Kasumi-1 (cell line): ENCODE measurements around the gene SFTPB.
"Not testable (repeated sequence)": the region's sequence is repeated elsewhere in the genome, so short reads cannot be mapped to it uniquely, and the experiment has no call there.

Source experiments
- DNase-seq, 2 experiments: peaks; one replicate each; lab custom pipeline; 2025; lab: John Stamatoyannopoulos, UW

SFTPB gene

DNA sequence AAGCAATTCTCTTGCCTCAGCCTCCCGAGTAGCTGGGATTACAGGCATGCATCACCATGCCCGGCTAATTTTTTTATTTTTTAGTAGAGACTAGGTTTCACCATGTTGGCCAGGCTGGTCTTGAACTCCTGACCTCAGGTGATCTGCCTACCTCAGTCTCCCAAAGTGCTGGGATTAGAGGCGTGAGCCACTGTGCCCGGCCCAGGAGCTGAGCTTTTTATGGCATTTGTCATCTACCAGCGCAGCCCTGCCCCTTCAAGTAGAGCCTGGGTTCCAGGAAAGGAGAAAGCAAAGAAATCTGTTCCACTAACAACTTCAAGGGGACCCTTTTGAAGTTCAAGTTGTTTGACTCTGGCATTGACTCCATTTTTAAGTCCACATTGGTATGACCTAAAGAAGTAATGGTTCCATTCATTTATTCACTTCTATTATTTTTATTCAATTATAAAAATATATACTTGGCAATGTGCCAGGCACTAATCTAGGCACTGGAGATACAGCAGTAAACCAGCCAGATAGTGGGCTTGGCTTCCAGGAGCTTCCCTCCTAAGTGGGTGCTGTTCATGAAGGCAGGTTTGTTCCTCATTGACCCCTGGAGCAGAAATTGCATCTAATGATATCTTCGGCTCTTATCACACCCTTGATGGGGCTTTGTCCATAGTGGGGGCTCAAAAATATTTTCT, 8.0 kb upstream of the SFTPB start:
- DNase-seq, result no peak

DNA sequence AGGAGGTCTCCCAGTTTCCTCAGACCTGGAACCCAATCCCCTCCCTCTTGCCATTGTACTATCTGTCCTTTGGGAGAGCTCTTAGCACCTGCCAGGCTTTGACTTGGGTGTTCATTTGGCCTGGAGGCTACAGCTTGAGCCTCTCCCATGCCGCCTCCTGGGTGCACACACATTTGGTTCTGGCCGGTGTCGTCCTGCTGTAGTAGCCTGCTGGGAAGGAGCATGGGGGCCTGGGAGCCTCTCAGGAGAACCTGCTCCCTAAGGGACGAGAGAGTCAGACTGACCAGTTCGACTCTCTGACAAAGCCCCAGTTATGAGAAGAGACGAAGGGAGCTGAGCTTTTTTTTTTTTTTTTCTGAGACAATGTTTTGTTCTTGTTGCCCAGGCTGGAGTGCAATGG, 7.4 kb upstream of the SFTPB start:
- no peak for DNase-seq

DNA sequence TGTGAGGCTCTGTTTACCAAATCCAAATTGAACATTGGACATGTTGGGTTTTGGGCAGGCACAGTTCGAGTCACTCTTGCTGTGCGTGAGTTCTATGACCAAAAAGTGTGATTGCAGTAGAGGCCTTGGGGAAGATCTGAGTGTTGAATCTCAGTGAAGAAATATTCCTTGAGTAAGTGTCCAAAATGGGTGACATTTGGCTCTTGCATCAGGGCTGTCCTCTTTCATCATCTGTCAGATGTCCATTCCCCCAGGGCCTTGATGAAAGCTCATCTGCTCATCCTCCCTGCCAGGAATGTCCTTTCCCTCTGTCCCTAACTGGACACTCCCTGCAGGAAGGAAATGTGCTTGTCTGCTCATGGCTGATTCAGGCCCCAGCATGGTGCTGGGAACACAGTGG, 6.4 kb upstream of the SFTPB start:
- no peak for DNase-seq

DNA sequence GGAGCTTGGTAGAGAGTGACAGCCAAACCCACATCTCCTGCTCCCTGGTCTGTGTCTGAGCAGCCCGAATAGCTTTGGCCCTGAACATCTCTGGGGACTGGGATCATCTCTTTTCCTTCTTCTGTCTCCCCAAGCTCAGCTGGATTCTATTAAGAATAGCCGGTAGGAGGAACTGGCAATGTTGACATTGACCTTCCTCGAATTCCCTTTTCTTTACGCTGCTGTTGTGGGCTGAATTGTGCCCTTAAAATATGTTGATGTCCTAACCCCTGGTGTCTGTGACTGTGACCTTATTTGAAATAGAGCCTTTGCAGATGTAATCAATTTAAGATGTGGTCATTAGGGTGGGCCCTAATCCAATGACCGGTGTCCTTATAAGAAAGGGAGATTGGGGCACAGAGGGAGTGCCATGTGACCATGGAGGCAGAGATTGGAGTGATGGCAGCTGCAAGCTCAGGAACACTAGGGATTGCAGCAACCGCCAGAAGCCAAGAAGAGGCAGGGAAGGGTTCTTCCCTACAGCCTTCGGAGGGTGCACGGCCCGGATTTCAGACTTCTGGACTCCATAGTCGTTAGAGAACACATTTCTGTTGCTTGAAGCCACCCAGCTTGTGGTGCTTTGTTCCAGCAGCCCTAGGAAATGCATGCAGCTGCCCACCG, 5.8 kb upstream of the SFTPB start:
- no peak for DNase-seq

DNA sequence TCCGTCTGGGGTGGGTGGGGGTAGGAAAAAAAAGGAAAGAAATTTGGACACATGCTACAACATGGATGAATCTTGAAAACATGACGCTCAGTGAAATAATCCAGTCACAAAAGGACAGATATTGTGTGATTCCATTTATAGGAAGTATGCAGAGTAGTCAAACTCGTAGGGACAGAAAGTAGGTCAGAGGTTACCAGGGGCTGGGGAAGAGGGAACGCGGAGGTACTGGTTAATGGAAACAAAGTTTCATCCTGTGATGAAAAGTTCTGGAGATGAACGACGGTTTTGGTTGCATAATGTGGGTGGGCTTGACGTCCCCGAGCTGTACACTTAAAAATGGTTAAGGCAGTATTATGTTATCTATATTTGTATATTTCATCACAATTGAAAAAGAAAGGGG, 4.5 kb upstream of the SFTPB start:
- DNase-seq, result no peak

DNA sequence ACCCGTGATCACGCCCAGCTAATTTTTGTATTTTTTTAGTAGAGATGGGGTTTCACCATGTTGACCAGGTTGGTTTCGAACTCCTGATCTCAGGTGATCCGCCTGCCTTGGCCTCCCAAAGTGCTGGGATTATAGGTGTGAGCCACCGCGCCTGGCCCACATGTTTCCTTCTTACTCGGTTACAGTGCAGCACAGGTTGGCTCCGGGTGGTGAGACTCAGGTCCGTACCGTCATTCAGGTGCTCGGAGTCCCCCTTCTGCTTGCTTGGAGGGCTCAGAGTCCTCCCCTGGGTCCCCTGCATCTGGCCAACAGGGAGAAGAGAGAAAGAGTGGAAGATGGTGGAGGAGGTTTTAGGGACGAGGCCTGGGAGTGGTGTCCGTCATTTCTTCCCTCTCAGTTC, 2.4 kb upstream of the SFTPB start:
- DNase-seq, result not testable (repeated sequence)

DNA sequence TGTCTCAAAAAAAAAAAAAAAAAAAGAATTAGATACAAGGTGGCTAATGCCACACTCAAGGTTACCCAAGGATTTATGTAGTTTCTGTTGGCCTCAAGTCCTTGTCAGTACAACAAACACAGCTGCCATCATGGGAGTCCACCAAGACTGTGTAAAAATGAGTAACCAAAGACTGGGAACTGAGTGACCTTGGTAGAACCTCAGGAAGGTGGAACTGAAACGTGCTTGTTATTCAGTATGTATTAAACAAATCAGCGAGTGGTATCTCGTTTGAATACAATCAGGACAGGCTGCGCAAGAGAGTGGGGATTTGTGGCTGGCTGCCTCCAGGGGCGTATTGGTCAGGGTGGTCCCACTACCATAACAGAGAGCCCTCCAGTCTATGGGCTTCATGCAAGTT, 1.6 kb upstream of the SFTPB start:
- no peak for DNase-seq

DNA sequence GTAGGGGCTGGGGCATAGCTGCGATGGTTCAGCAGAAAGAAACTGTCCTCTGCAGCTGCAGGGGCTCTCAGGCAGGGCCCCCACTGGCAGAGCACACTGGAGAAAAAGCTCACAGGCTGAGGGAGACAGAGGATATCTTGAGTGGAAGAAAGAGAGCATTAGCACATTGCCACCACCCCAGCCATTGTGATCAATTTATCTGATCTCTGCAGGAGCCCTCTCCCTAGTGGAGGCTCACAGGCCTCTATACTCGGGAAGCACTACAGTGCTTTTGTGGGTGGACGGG, 801 bp upstream of the SFTPB start:
- DNase-seq, result no peak

DNA sequence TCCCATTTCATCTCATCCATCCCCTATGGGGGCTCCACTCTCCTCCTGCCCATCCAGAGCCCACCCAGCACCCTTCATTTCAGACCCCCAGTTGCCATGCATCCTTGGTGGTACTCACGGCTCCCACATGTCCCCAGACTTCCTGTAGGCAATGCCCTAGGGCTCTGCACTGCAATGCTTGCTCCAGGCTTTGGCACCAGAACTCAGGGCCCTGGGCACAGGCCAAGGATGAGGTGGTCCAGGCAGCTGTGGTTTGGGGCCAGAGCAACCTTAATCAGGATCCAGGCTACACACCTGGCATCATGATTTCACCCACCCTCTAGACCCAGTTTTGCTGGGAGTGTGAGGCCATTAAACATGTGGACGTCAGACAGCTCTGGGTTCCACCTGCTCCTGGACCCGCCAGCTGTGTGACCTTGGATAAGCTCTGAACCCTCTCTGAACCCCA, 414 bp downstream of the SFTPB start:
- DNase-seq, result no peak

DNA sequence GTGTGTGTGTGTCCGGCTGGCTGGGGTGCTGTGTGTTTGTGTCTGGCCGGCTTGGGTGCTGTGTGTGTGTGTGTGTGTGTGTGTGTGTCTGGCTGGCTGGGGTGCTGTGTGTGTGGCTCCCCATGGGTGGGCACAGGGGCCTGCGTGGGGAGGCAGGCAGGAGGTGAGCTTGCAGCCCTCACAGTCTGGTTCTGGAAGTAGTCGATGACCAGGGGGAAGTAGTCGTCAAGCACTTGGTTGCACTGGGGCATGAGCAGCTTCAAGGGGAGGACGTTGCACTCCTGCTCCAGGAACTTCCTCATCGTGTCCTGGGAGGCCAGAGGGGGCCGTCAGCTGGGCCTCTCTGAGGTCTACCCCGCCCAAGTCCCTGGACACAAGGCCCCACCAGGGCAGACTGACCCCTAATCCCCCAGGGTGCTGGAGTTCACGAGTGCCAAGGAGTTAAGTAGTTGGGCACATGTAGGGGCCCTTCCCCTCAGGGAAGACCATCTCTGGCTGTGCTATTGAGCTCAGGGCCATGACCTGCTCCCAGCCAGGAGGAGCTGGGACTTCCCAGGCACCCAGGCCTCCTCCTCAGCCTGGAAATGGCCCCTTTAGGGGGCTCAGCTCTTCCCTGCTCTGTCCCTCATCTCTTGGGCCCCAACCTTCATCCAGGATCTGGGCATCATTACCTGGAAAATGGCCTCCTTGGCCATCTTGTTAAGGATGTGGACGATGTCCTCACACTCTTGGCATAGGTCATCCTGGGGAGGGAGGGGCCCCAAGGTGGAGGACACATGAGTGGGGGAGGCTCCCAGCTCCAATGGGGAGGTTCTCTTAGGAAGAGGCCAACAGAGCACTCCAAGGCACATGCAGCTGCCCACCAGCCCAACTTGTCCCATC, 1.3 kb downstream of the SFTPB start:
- DNase-seq, result no peak

DNA sequence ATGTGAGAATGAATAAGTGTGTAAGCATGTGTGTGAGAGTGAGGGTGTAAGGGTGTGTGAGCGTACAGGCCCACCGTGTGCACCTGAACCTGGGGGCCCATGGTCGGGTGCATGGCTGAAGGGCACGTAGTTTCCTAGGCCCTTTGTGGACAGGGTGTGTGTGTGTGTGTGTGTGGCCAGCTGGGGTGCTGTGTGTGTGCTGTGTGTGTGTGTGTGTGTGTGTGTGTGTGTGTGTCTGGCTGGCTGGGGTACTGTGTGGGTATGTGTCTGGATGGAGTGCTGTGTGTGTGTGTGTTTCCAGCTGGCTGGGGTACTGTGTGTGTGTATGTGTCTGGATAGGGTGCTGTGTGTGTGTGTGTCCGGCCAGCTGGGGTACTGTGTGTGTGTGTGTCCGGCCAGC, 2.0 kb downstream of the SFTPB start:
- DNase-seq, result no peak

DNA sequence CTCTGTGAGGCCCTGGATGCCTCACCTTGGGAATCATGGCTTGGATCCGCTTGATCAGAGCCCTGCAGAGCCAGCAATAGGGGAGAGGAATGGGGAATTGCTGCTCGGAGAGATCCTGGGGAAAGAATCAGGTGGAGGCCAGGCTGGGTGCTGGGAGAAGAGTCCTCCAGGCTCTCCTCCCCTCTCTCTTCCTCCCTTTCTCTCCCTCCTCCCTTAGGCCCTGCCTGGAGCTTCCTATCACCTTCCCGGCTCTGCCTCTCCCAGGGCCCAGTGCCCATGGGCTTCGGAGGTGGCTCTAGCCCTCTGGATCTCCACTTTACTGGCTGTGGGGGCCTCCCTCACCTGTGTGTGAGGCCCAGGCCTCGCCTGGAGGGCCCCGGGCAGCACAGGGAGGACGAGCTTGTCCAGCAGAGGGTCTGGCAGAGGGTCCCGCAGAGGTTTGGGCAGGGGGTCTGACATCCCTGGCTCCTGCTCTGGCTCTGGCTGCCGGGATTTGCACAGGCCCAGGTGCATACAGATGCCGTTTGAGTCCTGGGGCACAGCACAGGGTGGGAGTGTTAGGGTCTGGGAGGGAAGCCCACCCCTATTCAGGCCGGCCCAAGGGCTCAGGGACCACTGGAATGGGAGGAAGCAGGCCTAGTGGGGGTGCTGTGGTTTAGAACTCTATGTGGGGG, 2.6 kb downstream of the SFTPB start:
- no peak for DNase-seq

DNA sequence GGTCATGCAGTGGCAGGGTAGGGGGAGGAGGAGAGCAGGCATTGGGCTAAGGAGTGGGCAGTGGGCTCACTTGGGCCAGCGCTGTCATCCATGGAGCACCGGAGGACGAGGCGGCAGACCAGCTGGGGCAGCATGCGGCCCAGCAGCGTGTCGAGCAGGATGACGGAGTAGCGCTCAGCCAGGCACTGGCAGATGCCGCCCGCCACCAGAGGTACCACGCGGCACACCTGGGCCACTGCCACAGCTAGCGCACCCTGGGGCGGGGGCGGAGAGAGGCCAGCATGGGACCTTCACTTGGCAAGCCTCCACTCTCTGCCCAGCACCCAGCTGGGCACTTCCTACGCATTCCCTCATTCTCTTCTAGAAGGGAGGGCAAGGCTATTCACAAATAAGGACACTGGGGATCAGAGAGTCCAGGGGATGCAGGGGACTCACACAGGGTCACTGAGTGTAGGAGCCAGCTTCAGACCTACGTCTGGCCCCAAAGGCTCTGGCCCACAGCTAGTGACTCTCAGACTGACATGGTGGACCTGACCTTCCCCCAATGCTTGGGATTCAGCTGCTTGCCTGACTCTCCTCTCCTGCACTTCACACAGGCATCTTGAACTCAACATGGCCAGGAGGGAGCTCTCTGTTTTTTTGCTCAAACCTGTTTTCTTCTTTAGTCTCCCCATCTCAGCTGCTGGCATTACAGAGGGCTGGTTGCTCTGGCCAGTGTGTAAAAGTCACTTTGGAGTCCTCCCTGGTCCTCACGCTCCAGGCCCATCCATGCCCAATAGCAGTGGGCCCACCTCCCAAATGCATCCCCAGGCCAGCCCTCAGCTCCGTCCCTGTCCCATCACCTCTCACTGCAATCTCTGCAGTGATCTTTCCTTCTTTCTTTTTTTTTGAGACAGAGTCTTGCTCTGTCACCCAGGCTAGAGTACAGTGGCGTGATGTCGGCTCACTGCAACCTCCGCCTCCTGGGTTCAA, 4.1 kb downstream of the SFTPB start:
- no peak for DNase-seq

DNA sequence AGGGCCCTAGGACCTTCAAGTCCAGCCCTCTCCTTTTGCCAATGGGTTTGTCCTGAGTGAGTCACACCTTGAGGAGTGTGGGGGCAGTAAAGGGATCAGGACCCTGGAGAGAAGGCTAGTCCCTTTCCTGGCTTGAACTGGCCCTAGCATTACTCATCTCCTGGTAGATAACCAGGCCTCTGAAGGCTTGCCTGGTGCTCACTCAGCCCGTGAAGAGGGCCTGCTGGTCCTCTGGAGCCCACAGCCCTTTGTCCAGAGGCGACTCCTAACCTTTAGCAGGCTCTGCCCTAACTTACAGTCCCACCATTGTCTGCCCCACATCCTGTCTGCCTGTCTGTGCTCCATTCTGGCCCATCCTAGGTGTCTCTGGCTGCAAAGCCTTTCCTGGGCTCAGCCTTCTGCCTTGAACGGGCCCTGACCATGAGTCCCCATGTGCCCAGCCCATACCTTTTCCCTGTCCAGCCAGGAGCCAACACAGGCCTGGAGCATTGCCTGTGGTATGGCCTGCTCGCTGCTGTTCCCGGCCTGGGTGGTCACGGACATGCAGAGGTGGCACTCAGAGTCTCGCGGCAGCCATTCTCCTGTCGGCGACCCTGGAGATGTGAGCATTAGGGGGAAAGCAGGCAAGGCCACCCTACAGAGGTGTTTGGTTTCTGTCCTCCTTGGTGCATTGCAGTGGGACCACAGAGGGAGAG, 5.0 kb downstream of the SFTPB start:
- no peak for DNase-seq

DNA sequence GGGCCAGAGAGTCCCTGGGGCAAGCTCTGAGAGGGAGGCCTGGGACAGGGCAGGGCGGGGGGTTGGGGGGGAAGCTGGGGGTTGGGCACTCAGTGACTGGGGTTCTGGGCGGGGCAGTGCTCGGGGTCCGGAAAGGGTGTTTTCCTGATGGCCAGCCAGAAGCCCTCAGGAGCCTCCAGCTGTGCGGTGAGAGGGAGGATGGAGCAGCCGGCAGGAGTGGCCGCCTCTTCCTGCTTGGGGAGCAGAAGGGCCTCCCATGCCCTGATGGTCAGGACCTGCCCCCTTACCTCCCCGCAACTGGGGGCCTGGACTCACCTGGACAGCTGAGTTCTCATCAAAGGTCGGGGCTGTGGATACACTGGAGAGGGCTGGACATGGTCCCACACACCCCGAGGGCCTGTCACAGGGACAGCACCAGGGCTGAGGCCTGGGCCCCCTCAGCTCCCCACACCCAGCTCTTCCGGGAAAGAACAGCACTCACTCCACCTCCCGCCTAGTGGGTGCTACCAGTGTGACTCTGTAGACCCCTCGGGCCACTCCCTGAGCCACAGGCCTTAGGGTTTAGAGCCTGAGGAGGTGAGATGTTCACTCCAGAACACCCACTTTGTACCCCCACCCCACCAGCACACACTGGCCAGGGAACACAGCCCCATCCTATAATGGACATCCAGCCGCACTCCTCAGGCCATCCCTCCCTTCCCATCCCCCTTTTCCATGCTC, 6.7 kb downstream of the SFTPB start:
- no peak for DNase-seq

DNA sequence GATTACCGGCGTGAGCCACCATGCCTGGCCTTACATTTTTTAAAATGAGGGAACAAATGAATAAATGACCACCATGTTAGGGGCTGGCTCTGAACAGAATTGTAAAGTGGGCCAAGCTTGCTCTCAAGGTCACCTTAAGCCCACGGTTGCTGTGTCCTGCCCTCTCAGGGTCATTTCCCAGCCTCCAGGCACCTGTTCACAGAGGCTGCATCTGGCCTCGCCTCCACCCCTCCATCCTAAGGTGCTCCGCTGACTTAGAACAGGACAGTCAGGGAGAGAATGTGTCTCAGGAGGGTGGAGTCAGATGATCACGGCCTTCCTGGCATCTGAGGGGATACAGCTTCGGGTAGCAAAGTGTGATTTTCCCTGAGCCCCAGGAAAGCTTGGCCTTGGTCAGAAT, 7.3 kb downstream of the SFTPB start:
- DNase-seq, result no peak

DNA sequence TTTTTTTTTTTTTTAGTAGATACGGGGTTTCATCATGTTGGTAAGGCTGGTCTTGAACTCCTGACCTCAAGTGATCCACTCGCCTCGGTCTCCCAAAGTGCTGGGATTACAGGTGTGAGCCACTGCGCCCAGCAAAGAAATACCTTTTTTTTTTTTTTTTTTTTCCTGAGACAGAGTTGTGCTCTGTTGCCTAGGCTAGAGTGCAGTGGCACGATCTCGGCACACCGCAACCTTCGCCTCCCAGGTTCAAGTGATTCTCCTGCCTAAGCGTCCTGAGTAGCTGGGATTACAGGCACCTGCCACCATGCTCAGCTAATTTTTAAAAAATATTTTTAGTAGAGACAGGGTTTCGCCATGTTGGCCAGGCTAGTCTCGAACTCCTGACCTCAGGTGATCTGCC, 7.7 kb downstream of the SFTPB start:
- DNase-seq, result not testable (repeated sequence)

DNA sequence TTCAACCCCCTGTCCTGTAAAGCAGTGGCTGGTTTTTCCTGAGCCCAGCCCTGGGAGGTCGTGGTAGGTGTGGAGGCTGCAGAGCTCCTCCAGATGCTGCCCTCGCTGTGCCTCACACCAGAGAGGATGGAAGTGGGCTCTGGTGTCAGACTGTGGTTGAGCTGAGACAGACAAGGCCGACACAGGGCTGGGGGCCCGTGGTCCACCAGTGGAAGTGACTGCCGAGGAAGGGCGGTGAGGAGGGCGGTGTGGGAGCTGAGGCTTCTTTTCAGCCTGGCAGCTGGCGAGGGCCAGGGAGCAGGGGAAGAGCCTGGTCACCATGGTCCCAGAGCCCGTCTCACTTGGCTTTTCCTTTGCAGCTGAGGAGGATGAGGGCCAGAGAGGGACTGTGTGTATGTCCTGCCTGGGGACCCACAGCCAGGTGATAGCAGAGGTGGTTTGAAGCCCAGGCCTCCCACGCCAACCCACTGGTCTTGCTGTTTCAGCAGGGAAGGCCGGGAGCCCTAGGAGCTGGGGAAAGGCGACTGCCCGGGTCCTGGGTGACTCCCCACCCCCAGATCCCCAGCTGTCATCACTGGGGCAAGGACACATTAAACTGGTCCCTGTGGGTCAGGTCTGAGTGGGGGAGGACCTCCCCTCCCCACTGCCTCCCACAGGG, 8.5 kb downstream of the SFTPB start:
- DNase-seq, result no peak

DNA sequence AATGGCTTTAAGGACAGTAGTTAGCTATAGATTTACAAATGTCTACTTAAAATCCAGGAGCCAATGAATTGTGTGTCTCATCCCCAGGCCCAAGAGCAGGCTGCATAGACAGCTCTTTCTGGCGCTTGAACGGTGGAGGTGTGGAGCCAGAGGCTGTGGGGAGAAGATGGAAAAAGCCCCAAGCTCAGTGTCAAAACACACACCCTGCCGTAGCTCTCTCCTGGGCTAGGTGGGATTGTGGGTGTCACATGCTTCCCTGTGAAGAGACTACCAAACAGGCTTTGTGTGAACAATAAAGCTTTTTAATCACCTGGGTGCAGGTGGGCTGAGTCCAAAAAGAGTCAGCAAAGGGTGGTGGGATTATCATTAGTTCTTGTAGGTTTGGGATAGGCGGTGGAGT, 10.6 kb downstream of the SFTPB start:
- not testable (repeated sequence) for DNase-seq

DNA sequence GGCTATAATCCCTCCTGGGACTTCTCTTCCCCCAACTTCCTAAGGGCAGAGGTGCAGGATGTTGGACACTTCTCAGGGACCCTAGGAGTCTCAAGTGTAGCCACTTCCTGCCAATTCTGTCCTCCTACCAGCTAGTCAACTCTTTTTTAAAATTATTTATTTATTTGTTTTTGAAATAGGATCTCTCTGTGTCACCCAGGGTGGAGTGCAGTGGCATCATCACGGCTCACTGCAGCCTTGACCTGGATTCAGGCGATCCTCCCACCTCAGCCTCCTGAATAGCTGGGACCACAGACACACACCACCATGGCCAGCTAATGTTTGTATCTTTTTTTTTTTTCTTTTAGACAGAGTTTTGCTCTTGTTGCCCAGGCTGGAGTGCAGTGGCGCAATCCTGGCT, 11.5 kb downstream of the SFTPB start:
- no peak for DNase-seq
